Muscle layer of duodenum (tissue), 2 donors: ENCODE results near the gene STOM.

Experiments used
- H3K27ac ChIP-seq: one replicate; pipeline ENCODE4 v1.7.0; 2013; ENCODE audit warnings: mild to moderate bottlenecking, low read length
- H3K27me3 ChIP-seq: one replicate; pipeline ENCODE4 v1.7.0; 2013; ENCODE audit warnings: low read depth, mild to moderate bottlenecking, control low read depth, low read length
- H3K36me3 ChIP-seq, 2 donors: one replicate each; pipeline ENCODE4 v1.7.0; 2013; ENCODE audit warnings: low read length in 2 of 2, control low read depth in 1 of 2, mild to moderate bottlenecking in 1 of 2; ENCODE audit not compliant: insufficient read depth in 2 of 2, control insufficient read depth in 1 of 2
- H3K4me1 ChIP-seq, 2 donors: one replicate each; pipeline ENCODE4 v1.7.0; 2013; ENCODE audit warnings: low read length in 2 of 2, mild to moderate bottlenecking in 2 of 2, control low read depth in 1 of 2, moderate library complexity in 1 of 2; ENCODE audit not compliant: insufficient read depth in 2 of 2, control insufficient read depth in 1 of 2
- H3K4me3 ChIP-seq, 2 donors: one replicate each; pipeline ENCODE4 v1.7.0; 2013; ENCODE audit warnings: low read length in 2 of 2, low read depth in 1 of 2, mild to moderate bottlenecking in 1 of 2
- H3K9me3 ChIP-seq, 2 donors: one replicate each; pipeline ENCODE4 v1.7.0; 2013; ENCODE audit warnings: low read length in 2 of 2, control low read depth in 1 of 2, mild to moderate bottlenecking in 1 of 2; ENCODE audit not compliant: control insufficient read depth in 1 of 2
- donor health status: healthy.

Gene STOM

DNA sequence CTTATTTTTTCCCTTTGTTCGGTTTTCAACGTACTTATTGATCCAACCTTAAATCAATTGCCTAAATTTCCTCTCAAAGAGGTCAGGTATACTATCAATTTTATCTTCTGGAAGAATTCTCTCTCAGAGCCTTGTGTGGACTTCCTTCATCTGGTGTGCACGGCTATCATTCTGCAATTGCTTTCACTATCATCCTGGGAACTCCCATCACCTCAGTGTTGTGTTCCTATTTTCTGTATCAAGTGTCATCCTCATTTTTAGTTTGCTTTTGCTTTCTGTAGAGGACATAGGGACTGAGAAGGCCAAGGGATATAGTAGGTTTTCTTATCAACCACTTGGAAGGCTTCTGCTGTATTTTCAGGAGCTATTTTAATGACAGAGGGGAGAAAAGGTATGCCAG is 11.3 kb downstream of the STOM start:
- Histone ChIP-seq H3K9me3 (no peaks in the 10 kb centered on the region), H3K27ac (peak overlapping the region; percentile 54), H3K4me1 (peaks cover 32 to 36% of the 10 kb centered on the region in 2 donors), H3K36me3 (peaks cover 7 to 12% of the 10 kb centered on the region in 2 donors), H3K27me3 (no peaks in the 10 kb centered on the region), H3K4me3 (peak overlapping the region in 1 of 2 donors; percentile 21)

DNA sequence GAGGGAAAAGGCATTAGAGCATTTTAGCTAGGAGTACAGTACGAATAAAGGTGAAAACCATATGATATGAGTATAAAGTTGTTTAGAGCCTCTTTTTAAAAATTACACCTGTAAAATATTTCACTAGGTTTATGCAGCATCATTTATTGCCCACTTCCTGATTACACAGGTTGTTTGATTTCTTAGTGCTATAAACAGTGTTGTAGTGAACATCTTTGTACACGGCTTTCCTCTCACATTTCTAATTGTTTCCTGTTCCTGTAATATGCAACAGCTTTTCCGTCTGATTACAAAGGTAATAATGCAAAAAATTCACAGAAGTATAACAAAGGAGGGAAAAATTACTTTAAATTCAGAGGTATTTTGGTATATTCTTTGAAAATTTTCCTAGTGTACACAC is 13.0 kb downstream of the STOM start:
- Histone ChIP-seq H3K9me3 (no peaks in the 10 kb centered on the region), H3K27ac (no peak overlapping the region)

DNA sequence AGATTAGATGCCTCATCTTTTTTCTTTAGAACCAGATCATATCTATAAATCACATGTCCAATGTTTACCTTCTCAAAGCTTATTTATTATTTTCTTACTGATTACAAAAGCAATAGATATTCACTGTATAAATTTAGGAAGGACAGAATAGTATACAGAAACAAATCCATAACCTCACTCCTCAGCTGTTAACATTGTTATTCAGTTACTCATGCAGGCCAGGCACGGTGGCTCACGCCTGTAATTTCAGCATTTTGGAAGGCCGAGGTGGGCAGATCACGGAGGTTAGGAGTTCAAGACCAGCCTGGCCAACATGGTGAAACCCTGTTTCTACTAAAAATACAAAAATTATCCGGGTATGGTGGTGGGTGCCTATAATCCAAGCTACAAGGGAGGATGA is 15.3 kb downstream of the STOM start:
- Histone ChIP-seq H3K36me3 (peaks cover 21 to 27% of the 10 kb centered on the region in 2 donors), H3K4me3 (no peak overlapping the region), H3K27ac (peak overlapping the region; percentile 7), H3K9me3 (no peaks in the 10 kb centered on the region), H3K27me3 (no peaks in the 10 kb centered on the region), H3K4me1 (peaks cover 34 to 66% of the 10 kb centered on the region in 2 donors)

More for the DNA sequence above, 13.0 kb downstream of the STOM start:
- Histone ChIP-seq H3K36me3 (peaks cover 21 to 26% of the 10 kb centered on the region in 2 donors), H3K4me1 (peaks cover 26 to 46% of the 10 kb centered on the region in 2 donors), H3K27me3 (no peaks in the 10 kb centered on the region), H3K4me3 (no peak overlapping the region)

DNA sequence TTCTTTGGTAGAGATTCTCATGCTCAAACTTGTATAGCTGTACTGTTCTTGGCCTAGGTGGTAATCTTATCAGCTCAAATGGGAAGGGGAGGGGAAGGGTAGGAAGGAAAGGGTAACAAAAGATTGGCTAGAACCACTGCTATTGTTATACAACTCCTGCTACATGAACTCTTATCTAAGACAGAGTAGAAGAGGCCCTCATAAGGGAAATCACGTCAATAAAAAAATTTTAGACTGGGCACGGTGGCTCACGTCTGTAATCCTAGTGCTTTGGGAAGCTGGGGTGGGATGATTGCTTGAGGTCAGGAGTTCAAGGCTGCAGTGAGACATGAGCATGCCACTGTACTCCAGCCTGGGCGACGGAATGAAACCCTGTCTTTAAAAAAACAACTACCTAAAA is 15.9 kb downstream of the STOM start:
- H3K9me3 ChIP-seq = no peaks in the 10 kb centered on the region
- peaks cover 28 to 64% of the 10 kb centered on the region in 2 donors for H3K4me1 ChIP-seq
- H3K27ac ChIP-seq = peak overlapping the region; percentile 3
- peaks cover 21 to 27% of the 10 kb centered on the region in 2 donors for H3K36me3 ChIP-seq
- H3K4me3 ChIP-seq = no peak overlapping the region
- no peaks in the 10 kb centered on the region for H3K27me3 ChIP-seq

DNA sequence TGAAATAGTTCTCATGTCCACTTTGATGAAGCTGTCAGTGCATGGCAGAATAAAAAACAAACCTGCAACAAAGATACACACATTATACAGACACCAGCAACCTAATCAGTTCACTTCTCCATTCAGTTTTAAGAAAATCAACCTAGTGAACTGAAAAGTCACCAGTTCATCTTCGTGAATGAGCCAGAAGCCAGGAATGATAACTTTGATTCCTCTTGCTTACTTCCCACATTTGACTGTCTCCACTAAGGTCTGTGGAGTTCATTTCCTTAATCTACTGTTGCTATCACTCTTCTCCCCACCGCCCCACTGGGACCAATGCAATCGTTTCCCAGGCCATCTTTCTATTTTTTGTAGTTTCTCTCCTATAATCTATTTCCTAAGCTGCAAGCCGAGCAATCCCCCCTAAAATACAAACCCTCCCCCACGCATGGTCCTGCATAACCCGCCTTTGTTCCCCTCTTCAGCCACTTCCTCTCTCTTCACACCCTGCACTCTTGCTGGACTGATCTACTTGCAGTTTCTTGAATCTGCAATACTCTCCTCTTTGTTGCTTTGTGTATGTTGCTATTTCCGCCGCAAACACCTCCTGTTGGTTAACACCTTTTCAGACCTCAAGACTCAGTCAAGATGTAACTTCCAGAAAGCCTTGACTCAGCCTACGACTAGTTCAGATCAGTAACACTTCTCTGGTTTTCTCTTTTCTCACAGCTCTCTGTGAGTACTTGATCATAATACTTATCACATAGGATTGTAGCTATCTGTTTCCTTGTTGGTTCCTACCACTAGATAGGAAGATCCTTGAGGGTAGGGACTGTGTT is 16.6 kb downstream of the STOM start:
- Histone ChIP-seq H3K36me3 (peaks cover 24 to 30% of the 10 kb centered on the region in 2 donors), H3K27me3 (no peaks in the 10 kb centered on the region), H3K27ac (peak overlapping the region; percentile 3), H3K4me1 (peaks cover 26 to 65% of the 10 kb centered on the region in 2 donors), H3K4me3 (no peak overlapping the region), H3K9me3 (no peaks in the 10 kb centered on the region)

DNA sequence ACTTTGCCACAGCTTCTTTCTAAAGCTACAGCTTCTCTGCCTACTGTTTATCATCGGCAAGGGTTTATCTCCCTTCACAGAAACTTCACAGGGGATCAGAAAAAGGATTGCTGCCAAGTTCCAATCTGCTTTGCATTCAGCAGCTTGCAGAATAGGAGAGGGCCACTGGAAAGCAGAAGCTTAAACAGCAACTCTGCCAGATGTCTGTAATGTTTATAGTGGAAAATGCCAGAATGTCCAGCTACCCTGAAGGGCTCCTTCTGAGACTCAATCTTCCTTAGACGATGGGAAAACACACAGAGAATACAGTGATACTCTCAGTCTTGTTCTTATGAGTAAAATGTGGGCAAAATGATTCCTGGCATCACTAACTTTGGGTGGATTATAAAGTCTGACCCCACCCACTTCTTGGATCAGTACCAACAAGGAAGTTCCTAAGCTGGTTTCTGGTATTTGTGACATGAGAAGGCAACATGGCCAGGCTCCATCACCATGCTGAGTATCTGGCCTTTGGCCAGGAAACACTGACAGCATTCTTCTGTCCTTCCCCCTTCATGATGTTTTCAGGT is 19.0 kb downstream of the STOM start:
- H3K4me1 ChIP-seq = peaks cover 26 to 70% of the 10 kb centered on the region in 2 donors
- H3K27me3 ChIP-seq = no peaks in the 10 kb centered on the region
- peak overlapping the region; percentile 67 for H3K27ac ChIP-seq
- H3K36me3 ChIP-seq = peaks cover 44 to 52% of the 10 kb centered on the region in 2 donors
- no peaks in the 10 kb centered on the region for H3K9me3 ChIP-seq
- peak overlapping the region in 1 of 2 donors; percentile 26 for H3K4me3 ChIP-seq

DNA sequence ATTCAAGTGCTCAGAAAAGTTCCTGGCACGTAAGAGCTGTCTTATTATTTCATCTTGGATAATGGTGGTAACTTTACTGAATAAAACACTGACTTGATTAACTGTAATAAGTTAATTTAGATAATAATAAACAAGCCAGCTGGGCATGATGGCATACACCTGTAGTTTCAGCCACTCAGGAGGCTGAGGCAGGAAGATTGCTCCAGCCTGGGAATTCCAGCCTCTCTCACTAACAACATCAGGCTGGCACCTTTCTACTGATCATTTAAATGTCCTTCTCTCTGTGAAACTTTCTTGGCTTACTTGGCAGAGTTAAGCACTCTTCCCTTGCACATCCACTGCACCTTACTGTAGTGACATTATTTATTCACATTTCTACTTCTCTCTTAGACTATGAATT is 20.0 kb downstream of the STOM start:
- H3K27me3 ChIP-seq = no peaks in the 10 kb centered on the region
- H3K4me1 ChIP-seq = peaks cover 26 to 77% of the 10 kb centered on the region in 2 donors
- H3K36me3 ChIP-seq = peaks cover 41 to 54% of the 10 kb centered on the region in 2 donors
- H3K27ac ChIP-seq = peak overlapping the region; percentile 67
- peak overlapping the region in 1 of 2 donors; percentile 26 for H3K4me3 ChIP-seq
- H3K9me3 ChIP-seq = no peaks in the 10 kb centered on the region

DNA sequence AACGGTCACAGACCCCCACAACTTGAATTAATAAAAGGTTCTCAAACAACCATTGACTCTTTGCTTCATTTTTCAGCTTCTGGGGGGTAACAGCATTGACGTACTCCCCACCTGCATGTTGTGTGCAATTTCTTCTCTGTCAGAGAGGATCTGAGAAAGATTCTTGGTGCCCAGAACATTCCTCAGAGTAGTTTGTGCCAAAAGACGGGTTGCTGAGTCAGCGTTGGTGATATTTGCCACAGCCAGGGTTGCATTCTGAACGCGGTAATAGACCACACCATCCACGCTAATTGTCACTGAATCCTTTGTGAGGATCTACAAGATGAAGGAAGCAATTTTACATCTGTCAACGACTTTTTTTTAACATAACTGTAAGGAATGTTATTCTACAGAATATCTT is 21.0 kb downstream of the STOM start:
- peak overlapping the region; percentile 1 for H3K27ac ChIP-seq
- no peaks in the 10 kb centered on the region for H3K27me3 ChIP-seq
- H3K4me3 ChIP-seq = no peak overlapping the region
- H3K9me3 ChIP-seq = no peaks in the 10 kb centered on the region
- peaks cover 48 to 56% of the 10 kb centered on the region in 2 donors for H3K36me3 ChIP-seq
- peaks cover 31 to 82% of the 10 kb centered on the region in 2 donors for H3K4me1 ChIP-seq

DNA sequence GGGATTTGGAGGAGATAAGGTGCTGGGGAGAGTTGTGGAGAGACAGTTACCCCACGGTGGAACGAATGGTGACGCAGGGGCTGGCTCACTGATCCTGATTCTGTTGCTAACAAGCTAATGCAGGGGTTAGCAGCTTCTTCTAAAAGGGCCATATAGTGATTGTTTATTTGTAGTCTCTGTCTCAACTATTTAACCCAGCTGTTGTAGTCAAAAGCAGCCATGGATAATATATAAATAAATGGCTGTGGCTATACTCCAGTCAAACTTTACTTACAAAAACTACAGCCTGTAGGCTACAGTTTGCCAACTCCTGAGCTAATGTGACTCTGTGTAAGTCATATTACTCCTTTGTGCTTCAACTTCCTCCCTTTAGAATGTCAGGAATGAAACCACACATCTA is 21.8 kb downstream of the STOM start:
- no peak overlapping the region for H3K4me3 ChIP-seq
- peak overlapping the region; percentile 1 for H3K27ac ChIP-seq
- no peaks in the 10 kb centered on the region for H3K9me3 ChIP-seq
- peaks cover 43 to 56% of the 10 kb centered on the region in 2 donors for H3K36me3 ChIP-seq
- H3K27me3 ChIP-seq = no peaks in the 10 kb centered on the region
- peaks cover 31 to 82% of the 10 kb centered on the region in 2 donors for H3K4me1 ChIP-seq

DNA sequence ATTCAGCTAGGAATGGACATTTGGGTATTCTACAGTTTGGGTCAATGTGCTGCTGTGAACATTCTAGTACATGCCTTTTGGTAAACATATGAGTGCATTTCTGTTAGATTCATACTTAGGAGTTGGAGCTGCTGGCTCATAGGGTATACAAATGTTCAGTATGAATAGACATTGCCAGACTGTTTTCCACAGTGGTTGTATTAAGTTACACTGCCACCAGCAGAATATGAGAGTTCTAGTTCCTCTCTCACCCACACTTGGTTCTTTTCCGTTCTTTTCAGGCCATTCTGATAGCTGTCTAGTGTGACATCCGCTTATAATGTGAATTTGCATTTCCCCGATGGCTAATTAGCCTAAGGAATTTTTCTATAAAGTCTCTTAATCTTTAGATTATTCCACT is 25.0 kb downstream of the STOM start:
- Histone ChIP-seq H3K27me3 (no peaks in the 10 kb centered on the region), H3K9me3 (no peaks in the 10 kb centered on the region), H3K4me1 (peaks cover 8 to 54% of the 10 kb centered on the region in 2 donors), H3K36me3 (peaks cover 50 to 66% of the 10 kb centered on the region in 2 donors), H3K4me3 (no peak overlapping the region), H3K27ac (no peak overlapping the region)

DNA sequence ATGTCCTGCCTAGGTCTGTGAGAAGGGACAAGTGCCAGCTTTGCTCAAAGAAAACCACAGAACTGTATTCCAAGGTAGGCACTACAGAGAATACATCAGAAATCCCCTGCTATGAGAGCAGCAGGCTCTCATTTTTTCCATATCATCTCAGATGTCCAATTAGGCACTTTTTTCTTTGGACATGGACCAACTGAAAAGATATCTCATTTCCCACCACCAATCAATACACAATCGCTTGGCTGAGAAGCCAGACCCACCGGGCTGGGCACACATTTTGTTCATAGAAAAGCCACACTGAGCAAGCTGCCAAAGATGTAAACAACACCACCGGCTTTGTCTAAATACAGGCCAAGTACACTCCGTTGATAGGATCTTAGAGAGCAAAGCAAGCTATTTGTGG is 25.9 kb downstream of the STOM start:
- H3K4me1 ChIP-seq = peaks cover 4 to 49% of the 10 kb centered on the region in 2 donors

More for the DNA sequence above, 25.9 kb downstream of the STOM start:
- Histone ChIP-seq H3K4me3 (no peak overlapping the region), H3K9me3 (no peaks in the 10 kb centered on the region), H3K36me3 (peaks cover 57 to 71% of the 10 kb centered on the region in 2 donors), H3K27ac (no peak overlapping the region), H3K27me3 (no peaks in the 10 kb centered on the region)
